HG02852 (cell line): ENCODE measurements around the gene PHB1.
"Not testable (repeated sequence)": the region's sequence is repeated elsewhere in the genome, so short reads cannot be mapped to it uniquely, and the experiment has no call there.

Experiments used
- ATAC-seq: cut with Tn5 transposase; IDR thresholded peaks from one replicate; pipeline ENCODE4 v1.9.1; 2021; ENCODE audit warnings: mild to moderate bottlenecking, moderate library complexity; ENCODE audit not compliant: unreplicated experiment

The PHB1 gene

DNA sequence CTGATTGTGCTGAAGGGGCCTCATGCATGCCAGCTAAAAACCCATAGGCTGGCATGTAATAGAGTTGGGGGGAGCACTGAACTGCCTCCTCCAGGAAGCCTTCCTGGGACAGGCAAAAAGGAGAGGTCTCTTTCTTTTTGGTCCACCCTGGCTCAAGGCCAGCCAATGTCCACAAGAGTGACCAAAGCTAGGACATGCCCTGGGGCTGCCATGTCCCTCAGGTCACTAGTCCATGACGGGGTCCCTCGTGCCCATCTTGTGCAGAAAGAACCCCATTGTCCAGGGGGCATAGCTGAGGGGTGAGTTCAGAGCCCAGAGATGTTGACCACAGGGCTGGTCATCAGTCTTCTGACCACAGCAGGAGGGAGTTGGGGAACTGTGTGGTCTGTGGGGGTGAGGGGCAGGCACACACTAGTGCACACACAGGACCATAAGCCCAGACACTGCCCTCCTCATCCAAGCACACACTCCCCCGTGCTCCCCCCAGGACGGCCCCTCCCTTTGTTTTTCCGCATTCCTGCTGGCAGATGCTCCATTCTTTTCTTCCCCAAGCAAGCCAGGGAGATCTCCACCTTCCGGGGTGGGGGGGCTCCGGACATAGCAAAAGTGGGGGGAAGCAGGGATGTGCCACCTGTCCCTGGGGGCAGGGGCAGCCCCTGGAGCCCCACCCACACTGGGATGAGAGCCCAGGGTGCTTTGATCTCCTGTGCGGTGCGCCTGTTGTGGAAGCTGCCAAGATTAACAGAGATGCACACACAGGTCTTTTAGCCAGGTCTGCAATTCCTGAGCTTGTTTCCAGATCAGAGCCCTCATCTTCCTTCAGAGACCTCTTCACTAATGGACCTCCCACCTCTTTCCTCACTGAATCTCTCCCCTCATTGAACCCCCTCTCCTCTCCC lies 25.2 kb upstream of the PHB1 start:
- ATAC-seq = no peak

DNA sequence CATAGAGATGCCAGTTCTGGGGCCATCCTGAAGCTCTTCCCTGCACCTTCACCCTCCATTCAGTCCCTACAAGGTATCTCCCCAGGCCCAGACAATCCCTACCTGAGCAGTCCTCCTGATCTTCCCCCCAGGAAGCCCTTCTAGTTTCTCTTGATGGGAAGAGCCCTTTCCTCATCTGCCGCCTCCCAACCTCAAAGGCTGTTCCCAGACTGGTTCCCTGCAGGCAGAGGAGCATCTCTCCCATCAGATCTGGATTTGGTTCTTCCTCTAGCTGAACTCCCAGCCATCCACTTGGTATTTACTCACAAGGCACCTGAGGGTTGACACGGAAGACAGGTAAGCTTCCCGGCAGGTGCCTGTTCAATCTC lies 24.6 kb upstream of the PHB1 start:
- ATAC-seq = no peak

DNA sequence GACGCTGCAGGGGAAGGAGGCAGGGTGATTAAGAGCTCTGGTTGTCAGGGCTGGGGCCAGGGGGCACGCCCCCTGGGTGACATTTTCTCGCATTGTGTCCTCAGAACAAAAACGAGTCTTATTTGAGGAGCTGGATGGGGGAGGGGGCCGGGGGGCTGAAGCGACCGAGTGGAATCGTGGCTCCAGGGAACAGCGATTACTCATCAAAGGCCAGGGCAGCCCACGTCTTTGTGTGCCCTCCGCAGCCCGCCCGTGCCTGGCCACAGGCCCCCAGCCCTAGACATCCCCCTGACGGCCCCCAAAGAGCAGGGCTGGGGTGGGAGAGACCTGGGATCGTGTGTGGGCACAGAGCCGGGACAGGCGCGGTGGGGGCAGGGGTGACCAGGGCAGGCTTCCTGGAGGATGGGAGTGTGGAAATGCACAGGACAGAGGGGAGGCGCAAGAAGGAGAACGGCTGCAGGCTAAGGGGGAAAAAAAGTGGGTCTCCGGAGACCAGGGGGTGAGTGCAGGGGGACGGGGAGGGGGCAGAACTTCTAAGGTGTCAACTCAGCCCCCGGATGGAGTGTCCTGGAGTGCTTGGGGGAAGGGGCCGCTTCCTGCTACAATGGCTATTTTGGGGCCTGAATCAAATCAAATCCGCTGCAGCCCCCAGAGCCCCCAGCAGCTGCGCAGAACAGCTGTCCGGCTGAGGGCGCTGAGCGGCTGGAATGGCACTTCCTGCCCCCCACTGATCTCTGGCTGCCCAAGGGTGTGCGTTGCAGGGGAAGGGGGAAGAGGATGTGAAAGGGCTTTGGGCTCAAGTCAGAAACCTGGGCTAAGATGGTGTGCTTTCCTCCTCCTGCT lies 24.0 kb upstream of the PHB1 start:
- no peak for ATAC-seq

DNA sequence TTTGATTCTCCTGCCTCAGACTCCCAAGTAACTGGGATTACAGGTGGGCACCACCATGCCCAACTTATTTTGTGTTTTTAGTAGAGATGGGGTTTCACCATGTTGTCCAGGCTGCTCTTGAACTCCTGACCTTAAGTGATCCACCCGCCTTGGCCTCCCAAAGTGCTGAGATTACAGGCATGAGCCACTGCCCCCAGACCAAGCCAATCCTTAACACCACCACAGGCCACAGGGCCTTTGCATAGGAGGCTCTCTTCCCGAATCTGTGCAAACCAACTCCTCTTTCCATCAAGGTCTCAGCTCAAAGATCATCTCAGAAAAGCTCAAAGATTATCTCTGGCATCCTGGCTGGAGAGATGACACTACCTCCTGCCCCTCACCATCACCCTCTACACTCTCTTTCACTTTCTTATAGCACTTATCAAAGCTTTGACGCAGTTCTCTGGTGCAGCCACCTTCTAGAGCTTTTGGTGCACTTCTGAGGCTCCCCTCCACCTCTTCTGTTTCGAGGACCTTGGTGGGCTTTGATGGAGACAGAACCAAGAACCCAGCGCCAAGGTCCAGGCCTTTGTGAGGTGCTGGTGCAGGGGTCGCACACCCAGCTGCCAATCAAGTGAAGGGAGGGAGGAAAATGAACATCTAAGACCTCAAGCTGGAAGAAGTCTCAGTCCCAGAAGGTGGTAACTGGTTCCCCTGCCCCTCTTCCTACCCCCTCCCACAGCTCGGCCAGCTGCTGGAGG lies 23.2 kb upstream of the PHB1 start:
- ATAC-seq = no peak

DNA sequence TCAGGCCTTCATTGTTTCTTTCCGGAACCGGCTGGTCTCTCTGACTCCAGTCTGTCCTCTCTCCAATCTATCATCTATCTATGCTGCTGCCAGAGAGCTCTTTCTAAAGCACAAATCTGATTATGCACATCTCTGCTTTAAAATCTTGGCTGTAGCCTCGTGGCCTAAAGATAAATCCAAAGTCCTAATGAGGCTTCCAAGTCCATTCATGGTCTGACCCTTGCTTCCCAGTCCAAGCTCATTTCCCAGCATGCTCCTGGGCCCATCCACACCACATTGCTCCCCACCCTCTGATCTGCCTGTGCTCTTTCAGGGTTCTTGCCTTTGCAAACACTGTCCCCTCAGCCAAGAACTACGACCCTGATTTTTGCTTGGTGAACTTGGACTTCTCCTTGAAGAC lies 21.5 kb upstream of the PHB1 start:
- no peak for ATAC-seq

DNA sequence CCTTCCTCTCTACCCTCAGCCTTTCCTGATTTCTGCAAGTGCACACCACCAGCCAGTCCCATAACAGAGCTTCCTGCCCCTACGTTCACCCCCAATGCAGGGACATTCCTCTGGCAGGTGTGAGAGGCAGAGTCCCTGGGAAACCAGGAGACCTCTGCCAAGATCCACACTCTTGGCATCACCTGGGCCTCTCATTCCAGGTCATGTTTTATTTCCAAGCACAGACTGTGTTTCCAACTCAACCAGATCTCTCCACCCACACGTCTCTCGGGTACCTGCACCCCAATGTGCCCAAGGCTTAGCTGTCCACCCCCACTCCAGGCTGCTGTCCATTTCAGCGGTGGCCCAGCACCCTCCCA lies 21.0 kb upstream of the PHB1 start:
- no peak for ATAC-seq

DNA sequence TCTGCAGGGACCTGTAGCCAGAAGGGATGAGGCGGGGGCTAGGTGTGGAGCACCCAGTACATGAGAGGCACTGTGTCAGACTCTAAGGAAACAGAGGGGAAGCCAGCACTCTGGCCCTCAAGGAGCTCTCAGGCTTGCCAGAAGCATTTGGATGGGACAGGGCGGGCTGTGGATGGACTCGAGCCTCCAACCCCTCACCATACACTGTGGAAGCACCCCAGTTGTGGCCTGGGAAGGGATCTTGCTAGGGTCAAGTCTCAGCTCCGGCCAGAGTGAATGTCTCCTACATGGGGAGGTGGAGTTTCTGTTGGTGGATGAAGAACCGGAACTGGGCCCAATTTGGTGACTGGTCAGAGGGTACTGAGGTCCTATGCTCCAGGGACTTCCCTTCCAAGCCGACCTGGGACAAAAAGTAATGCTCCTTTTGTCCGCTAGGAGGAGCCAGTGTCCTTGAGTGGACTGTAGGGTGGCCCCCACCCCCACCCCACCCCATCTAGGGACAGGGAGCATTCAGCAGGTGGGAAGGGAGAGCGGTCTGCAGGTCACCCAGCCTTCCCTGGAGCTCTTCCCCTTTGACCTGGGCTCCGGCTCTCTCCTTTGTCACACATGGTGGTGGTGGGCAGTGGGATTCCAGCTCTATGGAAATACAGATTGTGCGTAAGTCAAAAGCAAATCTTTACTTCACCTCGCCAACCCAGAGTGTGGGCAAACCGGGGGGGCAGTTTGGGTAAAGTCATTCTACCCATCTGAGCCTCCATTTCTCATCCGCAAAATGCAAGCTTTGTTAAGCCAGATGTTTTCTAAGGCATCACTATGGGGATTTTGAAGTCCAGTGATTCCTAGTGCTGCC lies 20.4 kb upstream of the PHB1 start:
- no peak for ATAC-seq

DNA sequence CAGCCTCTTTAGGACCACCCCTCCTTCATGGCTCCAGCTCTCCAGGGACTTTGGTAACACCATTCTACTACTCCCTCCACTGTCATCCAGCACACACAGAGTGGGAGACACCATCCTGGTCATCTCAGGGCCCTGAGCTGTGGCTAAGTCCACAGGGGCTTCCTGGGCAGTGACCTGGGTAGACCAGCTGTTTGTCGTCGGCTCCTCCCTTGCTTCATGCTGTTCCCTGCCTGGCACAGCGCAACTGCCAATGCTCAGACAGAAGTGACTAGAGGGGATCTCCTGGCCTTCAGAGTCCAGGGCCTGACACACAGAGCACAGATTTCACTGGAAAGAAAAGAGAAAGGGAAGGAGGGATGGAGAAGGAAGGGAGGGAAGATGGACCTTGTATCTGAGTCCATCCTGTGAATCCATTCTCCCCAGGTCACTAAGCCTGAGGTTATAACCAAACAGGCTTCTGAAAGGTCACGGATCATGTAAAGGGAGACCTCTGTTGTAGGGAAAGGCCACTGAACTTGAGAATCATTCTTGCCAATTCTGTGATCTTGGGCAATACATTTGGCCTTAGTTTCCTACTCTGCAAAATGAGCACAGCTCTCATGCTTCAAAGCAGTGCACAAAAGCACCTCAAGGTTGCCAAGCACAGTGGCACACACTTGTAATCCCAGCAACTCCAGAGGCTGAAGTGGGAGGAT lies 18.5 kb upstream of the PHB1 start:
- no peak for ATAC-seq

DNA sequence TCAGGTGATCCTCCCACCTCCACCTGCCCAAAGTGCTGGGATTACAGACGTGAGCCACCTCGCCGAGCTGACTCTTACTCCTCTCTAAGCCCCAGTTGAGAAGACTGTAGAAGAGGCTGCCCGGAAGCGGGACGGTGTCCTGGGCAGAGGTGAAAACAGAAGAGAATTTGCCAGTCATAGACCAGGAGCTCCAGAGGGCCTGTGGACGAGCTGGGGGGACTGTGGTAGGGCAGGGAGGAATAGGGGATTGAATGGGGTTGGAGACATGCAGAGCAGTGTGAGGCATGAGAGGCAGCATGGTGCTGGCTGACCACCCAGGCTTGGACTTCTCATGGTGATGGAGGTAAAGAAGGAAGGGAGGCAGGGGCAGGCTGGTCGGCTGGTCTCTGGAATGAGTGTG lies 17.1 kb upstream of the PHB1 start:
- ATAC-seq = no peak

DNA sequence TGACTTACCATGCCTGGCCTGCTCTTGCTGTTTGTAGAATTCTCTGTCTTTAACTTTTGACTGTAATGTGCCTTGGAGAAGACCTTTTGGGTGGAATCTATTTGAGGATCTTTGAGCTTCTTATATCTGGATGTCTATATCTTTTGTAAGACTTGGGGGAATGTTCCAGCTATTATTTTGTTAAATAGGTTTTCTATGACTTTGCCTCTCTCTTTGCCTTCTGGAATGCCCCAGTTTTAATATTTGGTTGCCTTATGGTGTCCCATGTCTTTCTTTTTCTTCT lies 10.3 kb upstream of the PHB1 start:
- no peak for ATAC-seq

DNA sequence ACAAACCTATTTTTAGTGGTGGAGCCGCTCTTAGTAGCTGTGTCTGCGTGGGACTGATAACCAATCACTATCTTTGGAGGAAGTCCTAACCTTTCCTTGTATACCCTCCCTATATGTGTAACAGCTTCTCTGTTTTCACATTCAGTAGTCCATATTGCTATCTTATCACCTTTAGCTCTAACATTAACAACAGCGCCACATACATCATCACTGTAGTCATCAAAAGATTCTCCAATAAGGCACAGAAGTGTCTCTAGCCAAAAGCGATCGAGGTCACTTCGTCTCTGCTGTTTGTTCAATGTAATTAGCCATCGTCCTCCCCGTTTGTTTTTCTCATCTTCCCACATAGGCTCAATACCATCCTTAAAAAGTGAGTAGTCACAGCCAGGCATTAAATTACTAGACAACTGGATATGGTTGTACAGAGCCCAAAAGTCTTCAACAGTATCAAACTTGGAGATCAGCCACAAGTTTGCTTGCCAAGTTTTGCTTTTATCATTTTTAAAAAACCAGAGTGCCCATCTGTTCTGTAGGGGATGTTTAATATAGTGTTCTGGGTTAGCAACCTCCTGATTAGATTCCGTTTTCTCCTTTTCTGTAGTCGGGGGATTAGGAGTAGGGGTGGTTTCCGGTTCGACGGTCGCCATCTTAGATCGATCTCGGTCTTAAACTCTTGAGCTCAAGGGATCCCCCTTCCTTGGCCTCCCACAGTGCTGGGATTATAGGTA lies 9.8 kb upstream of the PHB1 start:
- ATAC-seq = not testable (repeated sequence)

DNA sequence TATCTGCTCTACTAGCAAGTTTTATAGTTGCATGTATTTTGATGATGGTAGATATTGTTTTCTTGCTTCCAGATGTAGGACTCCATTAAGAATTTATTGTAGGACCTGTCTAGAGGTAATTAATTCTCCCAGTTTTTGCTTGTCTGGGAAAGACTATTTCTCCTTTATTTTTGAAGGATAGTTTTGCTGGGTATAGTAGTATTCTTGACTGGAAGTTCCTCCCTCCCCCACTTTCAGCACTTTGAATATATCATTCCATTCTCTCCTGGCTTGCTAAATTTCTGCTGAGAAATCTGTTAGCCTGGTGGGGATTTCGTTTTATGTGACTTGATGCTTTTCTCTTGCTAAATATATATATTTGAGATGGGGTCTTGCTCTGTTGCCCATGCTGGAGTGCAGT lies 8.0 kb upstream of the PHB1 start:
- ATAC-seq = no peak

DNA sequence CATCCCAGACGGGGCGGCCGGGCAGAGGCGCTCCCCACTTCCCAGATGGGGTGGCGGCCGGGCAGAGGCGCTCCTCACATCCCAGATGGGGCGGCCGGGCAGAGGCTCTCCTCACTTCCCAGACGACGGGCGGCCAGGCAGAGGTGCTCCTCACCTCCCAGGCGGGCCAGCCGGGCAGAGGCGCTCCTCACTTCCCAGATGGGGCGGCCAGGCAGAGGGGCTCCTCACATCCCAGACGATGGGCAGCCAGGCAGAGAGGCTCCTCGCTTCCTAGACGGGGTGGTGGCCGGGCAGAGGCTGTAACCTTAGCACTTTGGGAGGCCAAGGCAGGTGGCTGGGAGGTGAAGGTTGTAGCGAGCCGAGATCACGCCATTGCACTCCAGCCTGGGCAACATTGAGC lies 5.1 kb upstream of the PHB1 start:
- ATAC-seq = not testable (repeated sequence)

DNA sequence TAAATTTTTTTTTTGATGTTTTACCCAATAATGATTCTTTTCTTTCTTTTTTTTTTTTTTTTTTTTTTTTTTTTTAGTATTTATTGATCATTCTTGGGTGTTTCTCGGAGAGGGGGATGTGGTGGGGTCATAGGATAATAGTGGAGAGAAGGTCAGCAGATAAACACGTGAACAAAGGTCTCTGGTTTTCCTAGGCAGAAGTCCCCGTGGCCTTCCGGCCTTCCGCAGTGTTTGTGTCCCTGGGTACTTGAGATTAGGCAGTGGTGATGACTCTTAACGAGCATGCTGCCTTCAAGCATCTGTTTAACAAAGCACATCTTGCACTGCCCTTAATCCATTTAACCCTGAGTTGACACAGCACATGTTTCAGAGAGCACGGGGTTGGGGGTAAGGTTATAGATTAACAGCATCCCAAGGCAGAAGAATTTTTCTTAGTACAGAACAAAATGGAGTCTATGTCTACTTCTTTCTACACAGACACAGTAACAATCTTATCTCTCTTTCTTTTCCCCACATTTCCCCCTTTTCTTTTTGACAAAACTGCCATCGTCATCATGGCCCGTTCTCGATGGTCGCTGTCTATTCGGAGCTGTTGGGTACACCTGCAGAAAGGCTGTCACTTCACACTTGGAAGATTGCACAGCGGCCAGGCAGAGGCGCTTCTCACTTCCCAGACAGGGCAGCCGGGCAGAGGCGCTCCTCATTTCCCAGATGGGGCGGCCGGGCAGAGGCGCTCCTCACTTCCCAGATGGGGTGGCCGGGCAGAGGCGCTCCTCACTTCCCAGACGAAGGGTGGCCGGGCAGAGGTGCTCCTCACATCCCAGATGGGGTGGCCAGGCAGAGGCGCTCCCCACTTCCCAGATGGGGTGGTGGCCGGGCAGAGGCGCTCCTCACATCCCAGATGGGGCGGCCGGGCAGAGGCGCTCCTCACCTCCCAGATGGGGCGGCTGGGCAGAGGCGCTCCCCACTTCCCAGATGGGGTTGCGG lies 4.4 kb upstream of the PHB1 start:
- ATAC-seq = not testable (repeated sequence)

DNA sequence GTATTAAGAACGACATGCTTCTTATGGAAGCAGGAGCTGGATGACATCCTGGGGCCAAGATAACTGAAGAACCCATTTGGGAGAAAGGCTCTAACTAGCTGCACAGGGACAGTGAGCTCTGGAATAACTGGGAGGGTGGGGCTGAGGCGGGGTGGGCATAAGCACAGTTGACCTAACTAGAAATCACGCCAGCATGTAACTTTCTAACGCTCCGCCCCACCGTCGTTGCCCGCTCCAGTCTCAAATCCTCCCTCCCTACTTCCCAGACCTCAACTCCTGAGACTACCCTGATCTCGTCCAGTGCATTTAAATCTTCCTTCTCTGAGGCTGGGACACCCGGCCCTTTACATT lies 436 bp downstream of the PHB1 start:
- no peak for ATAC-seq

DNA sequence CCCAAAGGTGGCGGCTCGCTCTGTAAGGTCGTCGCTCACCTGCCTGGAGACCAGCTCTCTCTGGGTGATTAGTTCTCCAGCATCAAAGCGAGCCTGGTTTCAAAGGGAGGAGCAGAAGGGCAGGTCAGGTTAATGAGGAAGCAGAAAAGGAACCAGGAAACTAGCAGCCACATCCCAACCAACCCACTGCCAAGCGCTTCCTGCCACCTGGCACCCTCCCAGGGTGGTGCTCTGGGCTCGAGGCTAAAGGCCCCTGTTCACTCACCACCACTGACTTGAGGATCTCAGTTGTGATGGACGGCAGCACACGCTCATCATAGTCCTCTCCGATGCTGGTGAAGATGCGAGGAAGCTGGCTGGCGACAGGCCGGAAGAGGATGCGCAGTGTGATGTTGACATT lies 5.6 kb downstream of the PHB1 start:
- ATAC-seq = no peak

DNA sequence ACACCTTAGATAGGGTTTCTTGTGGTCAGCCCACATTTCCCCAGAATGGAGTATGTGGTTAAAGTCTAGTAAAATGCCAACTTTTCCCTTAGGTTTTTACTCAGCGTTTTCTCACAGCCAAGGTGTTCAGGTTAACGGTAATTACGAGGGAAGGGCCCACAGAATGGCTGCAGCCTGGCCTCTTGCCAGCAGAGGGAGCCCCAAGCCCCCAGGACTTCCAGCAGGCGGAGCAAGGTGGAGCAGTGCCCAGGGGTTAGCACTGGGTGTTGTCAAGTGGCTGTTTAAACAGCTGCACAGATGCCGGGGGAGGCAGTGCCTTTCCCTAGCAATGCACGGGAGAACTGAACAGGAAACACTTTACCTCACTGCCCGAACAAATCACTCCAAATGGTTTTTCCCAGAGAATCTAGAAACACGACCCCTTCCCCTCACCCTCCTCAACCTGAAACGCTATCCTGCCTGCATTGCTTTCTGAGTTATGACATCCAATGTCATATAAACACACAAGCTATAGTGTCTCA lies 6.6 kb downstream of the PHB1 start:
- ATAC-seq = peak; percentile 44

DNA sequence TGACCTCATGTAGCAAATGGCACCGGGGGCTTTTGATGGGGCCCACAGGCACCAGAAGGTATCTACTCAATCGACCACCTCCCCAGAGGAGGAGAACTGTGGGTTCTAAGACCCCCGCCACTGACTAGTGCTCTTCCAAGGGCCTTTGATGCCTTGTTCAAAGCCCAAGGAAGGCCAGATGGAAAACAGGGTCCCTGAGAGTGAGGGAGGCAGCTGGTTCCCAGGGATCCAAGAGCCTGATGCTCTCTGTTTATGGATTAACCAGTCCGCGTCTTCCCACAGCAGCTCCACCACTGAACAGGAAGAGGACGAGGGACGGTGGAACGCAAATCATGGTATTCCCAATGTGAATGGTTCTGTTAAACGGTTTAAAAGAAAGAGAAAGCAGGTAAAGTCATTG lies 7.6 kb downstream of the PHB1 start:
- no peak for ATAC-seq
